ENCODE measurements around the gene VWA8.
"Not testable (repeated sequence)": the region's sequence is repeated elsewhere in the genome, so short reads cannot be mapped to it uniquely, and the experiment has no call there.

VWA8 gene

GRCh38 chr13:41802043-41802683 is 158.7 kb downstream of the VWA8 start:
- no peak for DNase-seq

GRCh38 chr13:41791056-41791455 is 169.9 kb downstream of the VWA8 start:
- no peak for DNase-seq

GRCh38 chr13:41788552-41788951 is 172.4 kb downstream of the VWA8 start:
- no peak for DNase-seq

GRCh38 chr13:41785402-41786172 is 175.3 kb downstream of the VWA8 start:
- no peak for DNase-seq

- DNase-seq = peak in 2 of 14 donors; percentile 2 to 17
These were observed 178.8 kb downstream of the VWA8 start for GRCh38 chr13:41782086-41782485.

GRCh38 chr13:41780715-41781706 is 179.9 kb downstream of the VWA8 start:
- no peak for DNase-seq

GRCh38 chr13:41775251-41775650 is 185.7 kb downstream of the VWA8 start:
- DNase-seq = no peak

- no peak for DNase-seq
These were observed 186.2 kb downstream of the VWA8 start for GRCh38 chr13:41774605-41775218.

GRCh38 chr13:41767801-41768200 is 193.1 kb downstream of the VWA8 start:
- no peak for DNase-seq

- DNase-seq = no peak
These were observed 194.5 kb downstream of the VWA8 start for GRCh38 chr13:41766439-41766838.

GRCh38 chr13:41765813-41766212 is 195.1 kb downstream of the VWA8 start:
- DNase-seq = no peak

- no peak for DNase-seq
These were observed 195.9 kb downstream of the VWA8 start for GRCh38 chr13:41765020-41765419.

GRCh38 chr13:41764558-41764957 is 196.4 kb downstream of the VWA8 start:
- no peak for DNase-seq

- DNase-seq = no peak
These were observed 197.1 kb downstream of the VWA8 start for GRCh38 chr13:41763782-41764181.

- no peak for DNase-seq
These were observed 198.1 kb downstream of the VWA8 start for GRCh38 chr13:41762796-41763195.

- DNase-seq = no peak
These were observed 204.6 kb downstream of the VWA8 start for GRCh38 chr13:41756198-41756880.

GRCh38 chr13:41751734-41752445 is 209.0 kb downstream of the VWA8 start:
- DNase-seq = no peak

GRCh38 chr13:41751277-41751676 is 209.6 kb downstream of the VWA8 start:
- no peak for DNase-seq

- no peak for DNase-seq
These were observed 214.7 kb downstream of the VWA8 start for GRCh38 chr13:41746259-41746658.

- not testable (repeated sequence) for DNase-seq
These were observed 215.4 kb downstream of the VWA8 start for GRCh38 chr13:41745496-41745895.

- DNase-seq = no peak
These were observed 217.9 kb downstream of the VWA8 start for GRCh38 chr13:41742917-41743552.
